ENCODE data around the gene ALKBH1. TPM values are rescaled to one million over a fixed set of nuclear protein-coding genes. Genes with fewer than 3 reads are reported as not detected.

Gene ALKBH1
- polyA plus RNA-seq, 1 donor from 2014 or later = 20.8 TPM

DNA sequence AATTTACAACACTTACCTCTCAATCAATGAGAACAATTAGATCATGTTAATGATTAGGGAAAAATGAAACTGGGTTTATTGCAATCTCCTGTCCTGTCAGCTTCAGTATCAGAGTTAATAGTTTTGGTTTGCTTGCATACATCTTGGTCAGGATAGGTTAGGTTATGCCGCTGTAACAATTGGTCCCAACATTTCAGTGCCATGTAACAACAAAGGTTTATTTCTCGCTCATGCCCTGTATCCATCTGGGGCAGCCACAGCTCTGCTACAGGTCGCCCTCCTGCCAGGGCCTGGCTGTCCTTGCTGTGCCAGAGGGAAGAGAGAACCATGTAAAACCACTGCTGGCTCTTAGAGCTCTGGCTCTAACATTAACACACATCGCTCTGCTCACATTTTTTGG, 60.9 kb downstream of the ALKBH1 start:
- no peak for TF ChIP-seq MXI1 (conservative IDR thresholded peaks at IDR 0.05; ENCODE audit: poor library complexity, severe bottlenecking)
- TF ChIP-seq EZH2 (IDR thresholded peaks at IDR 0.05; ENCODE audit: borderline replicate concordance, insufficient read depth, low read length, poor library complexity, severe bottlenecking) = no peak
- TF ChIP-seq EP300 (conservative IDR thresholded peaks at IDR 0.05; ENCODE audit: poor library complexity, severe bottlenecking) = no peak
- TF ChIP-seq TAF1 (IDR thresholded peaks at IDR 0.05; ENCODE audit: low read depth) = no peak
- no peak for TF ChIP-seq POLR2AphosphoS5 (IDR thresholded peaks at IDR 0.05)
- no peak for TF ChIP-seq RAD21 (conservative IDR thresholded peaks at IDR 0.05)
- TF ChIP-seq, protein P1, sequence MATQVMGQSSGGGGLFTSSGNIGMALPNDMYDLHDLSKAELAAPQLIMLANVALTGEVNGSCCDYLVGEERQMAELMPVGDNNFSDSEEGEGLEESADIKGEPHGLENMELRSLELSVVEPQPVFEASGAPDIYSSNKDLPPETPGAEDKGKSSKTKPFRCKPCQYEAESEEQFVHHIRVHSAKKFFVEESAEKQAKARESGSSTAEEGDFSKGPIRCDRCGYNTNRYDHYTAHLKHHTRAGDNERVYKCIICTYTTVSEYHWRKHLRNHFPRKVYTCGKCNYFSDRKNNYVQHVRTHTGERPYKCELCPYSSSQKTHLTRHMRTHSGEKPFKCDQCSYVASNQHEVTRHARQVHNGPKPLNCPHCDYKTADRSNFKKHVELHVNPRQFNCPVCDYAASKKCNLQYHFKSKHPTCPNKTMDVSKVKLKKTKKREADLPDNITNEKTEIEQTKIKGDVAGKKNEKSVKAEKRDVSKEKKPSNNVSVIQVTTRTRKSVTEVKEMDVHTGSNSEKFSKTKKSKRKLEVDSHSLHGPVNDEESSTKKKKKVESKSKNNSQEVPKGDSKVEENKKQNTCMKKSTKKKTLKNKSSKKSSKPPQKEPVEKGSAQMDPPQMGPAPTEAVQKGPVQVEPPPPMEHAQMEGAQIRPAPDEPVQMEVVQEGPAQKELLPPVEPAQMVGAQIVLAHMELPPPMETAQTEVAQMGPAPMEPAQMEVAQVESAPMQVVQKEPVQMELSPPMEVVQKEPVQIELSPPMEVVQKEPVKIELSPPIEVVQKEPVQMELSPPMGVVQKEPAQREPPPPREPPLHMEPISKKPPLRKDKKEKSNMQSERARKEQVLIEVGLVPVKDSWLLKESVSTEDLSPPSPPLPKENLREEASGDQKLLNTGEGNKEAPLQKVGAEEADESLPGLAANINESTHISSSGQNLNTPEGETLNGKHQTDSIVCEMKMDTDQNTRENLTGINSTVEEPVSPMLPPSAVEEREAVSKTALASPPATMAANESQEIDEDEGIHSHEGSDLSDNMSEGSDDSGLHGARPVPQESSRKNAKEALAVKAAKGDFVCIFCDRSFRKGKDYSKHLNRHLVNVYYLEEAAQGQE (IDR thresholded peaks at IDR 0.05; ENCODE audit: borderline replicate concordance) = no peak
- no peak for TF ChIP-seq SMC3 (conservative IDR thresholded peaks at IDR 0.05; ENCODE audit: poor library complexity)
- H3K9me2 ChIP-seq (ENCODE audit: insufficient read depth, low read length) = no peaks in the 10 kb centered on the region
- no peak overlapping the region for H2AFZ ChIP-seq (ENCODE audit: low read depth, low read length)
- no peak overlapping the region for H3K4me3 ChIP-seq (ENCODE audit: low read length)
- no peaks in the 10 kb centered on the region for H3F3A ChIP-seq (ENCODE audit: insufficient read depth, low read length, poor library complexity, severe bottlenecking)
- no peaks in the 10 kb centered on the region for H3K9me3 ChIP-seq (ENCODE audit: low read length)
- H3K9ac ChIP-seq (ENCODE audit: low read length) = no peak overlapping the region
- no peaks in the 10 kb centered on the region for H3K36me3 ChIP-seq (ENCODE audit: insufficient read depth, low read length)
- H4K20me1 ChIP-seq (ENCODE audit: insufficient read depth) = no peaks in the 10 kb centered on the region
- H3K27ac ChIP-seq (ENCODE audit: low read length) = no peak overlapping the region
- no peaks in the 10 kb centered on the region for H3K27me3 ChIP-seq (ENCODE audit: insufficient read depth, low read depth, low read length)
- no peaks in the 10 kb centered on the region for H3K79me2 ChIP-seq (replicated peaks; ENCODE audit: insufficient read depth, low read length)
- no peak overlapping the region for H3K4me2 ChIP-seq (ENCODE audit: low read length)

DNA sequence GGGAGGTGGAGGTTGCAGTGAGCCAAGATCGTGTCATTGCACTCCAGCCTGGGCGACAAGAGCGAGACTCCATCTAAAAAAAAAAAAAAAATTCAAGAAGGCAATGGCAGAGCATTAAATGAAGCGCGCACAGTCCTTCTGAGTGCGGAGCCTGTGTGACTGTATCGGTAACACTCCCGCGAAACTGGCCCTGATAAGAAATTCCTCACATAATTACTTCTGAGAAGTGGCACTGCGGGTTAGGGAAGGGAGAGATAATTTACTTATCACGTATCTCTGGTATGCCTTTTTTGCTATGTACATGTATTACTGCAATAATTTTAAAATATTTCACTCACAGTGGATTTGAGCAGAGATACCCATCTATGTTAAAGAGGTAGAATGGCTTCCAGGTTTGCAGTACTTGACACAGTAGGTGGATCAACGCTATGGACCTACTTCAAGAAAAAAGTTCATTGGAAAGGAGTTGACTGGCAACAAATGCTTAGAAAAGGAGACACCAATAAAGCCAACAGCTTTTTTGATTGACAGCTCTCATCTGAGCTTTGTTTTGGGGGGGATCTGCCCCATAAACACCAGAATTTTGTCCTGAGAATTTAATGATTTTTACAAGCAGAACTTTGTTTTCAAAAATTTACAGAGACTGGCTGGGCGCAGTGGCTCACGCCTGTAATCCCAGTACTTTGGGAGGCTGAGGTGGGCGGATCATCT, 62.1 kb downstream of the ALKBH1 start:
- no peaks in the 10 kb centered on the region for H3K27me3 ChIP-seq (ENCODE audit: insufficient read depth, low read depth, low read length)
- TF ChIP-seq EZH2 (IDR thresholded peaks at IDR 0.05; ENCODE audit: borderline replicate concordance, insufficient read depth, low read length, poor library complexity, severe bottlenecking) = no peak
- TF ChIP-seq, protein P1 (IDR thresholded peaks at IDR 0.05; ENCODE audit: borderline replicate concordance) = no peak
- no peak for TF ChIP-seq EP300 (conservative IDR thresholded peaks at IDR 0.05; ENCODE audit: poor library complexity, severe bottlenecking)
- no peak for TF ChIP-seq MXI1 (conservative IDR thresholded peaks at IDR 0.05; ENCODE audit: poor library complexity, severe bottlenecking)
- no peak for TF ChIP-seq TAF1 (IDR thresholded peaks at IDR 0.05; ENCODE audit: low read depth)
- no peak for TF ChIP-seq SMC3 (conservative IDR thresholded peaks at IDR 0.05; ENCODE audit: poor library complexity)
- TF ChIP-seq, protein P2, sequence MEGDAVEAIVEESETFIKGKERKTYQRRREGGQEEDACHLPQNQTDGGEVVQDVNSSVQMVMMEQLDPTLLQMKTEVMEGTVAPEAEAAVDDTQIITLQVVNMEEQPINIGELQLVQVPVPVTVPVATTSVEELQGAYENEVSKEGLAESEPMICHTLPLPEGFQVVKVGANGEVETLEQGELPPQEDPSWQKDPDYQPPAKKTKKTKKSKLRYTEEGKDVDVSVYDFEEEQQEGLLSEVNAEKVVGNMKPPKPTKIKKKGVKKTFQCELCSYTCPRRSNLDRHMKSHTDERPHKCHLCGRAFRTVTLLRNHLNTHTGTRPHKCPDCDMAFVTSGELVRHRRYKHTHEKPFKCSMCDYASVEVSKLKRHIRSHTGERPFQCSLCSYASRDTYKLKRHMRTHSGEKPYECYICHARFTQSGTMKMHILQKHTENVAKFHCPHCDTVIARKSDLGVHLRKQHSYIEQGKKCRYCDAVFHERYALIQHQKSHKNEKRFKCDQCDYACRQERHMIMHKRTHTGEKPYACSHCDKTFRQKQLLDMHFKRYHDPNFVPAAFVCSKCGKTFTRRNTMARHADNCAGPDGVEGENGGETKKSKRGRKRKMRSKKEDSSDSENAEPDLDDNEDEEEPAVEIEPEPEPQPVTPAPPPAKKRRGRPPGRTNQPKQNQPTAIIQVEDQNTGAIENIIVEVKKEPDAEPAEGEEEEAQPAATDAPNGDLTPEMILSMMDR (IDR thresholded peaks at IDR 0.05; ENCODE audit: poor library complexity, severe bottlenecking) = no peak
- TF ChIP-seq RAD21 (conservative IDR thresholded peaks at IDR 0.05) = no peak
- TF ChIP-seq POLR2AphosphoS5 (IDR thresholded peaks at IDR 0.05) = no peak
- H3F3A ChIP-seq (ENCODE audit: insufficient read depth, low read length, poor library complexity, severe bottlenecking) = no peaks in the 10 kb centered on the region
- H3K9me3 ChIP-seq (ENCODE audit: low read length) = no peaks in the 10 kb centered on the region
- H3K4me3 ChIP-seq (ENCODE audit: low read length) = no peak overlapping the region
- no peak overlapping the region for H3K4me2 ChIP-seq (ENCODE audit: low read length)
- no peak overlapping the region for H3K27ac ChIP-seq (ENCODE audit: low read length)
- H3K9me2 ChIP-seq (ENCODE audit: insufficient read depth, low read length) = no peaks in the 10 kb centered on the region
- H3K79me2 ChIP-seq (replicated peaks; ENCODE audit: insufficient read depth, low read length) = no peaks in the 10 kb centered on the region
- H3K9ac ChIP-seq (ENCODE audit: low read length) = no peak overlapping the region
- no peaks in the 10 kb centered on the region for H3K36me3 ChIP-seq (ENCODE audit: insufficient read depth, low read length)
- H2AFZ ChIP-seq (ENCODE audit: low read depth, low read length) = no peak overlapping the region
- H4K20me1 ChIP-seq (ENCODE audit: insufficient read depth) = no peaks in the 10 kb centered on the region

All from neural cell (in vitro differentiated cells).